Measurements from ENCODE around the gene CACNG8. TPM values are rescaled to one million over a fixed set of nuclear protein-coding genes. Genes with fewer than 3 reads are reported as not detected.
A peak's percentile ranks its signal among the peaks of the same experiment; 100 is the strongest.

CACNG8 gene
- total RNA-seq, 1 experiment from 2014 or later, result 17.7 TPM

DNA sequence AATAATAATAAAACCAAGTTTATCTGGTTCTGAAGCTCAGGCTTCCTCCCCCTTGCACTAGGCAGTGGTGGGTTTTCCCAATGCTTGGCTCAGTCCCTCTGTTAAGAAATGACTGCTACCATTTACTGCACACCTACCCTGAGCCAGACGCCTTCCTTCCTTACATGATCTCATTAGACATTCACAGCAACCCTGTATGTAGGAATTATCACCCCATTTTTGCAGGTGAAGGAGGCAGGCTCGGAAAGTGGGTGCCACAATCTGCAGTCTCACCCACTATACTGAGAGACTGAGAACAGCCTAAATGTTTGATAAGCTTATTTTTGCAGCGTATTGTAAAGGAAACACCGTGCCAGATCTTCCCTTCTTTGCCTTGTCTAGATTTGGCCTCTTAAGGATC is 18.3 kb upstream of the CACNG8 start:
- in situ Hi-C loops (cut with HindIII; ENCODE audit: low pct_unique_long_range_greater_than_20kb, low sequenced_read_pairs), result no loop called here
- ATAC-seq, result no peak
- H3K9me3 ChIP-seq (ENCODE audit: control insufficient read depth, insufficient read depth, low read depth, low read length), result no peaks in the 10 kb centered on the region
- CTCF ChIA-PET, result no interaction called here
- TF ChIP-seq TCF7L2 (IDR thresholded peaks at IDR 0.05; ENCODE audit: low read depth, low read length), result no peak
- TF ChIP-seq POLR2AphosphoS5 (IDR thresholded peaks at IDR 0.05; ENCODE audit: low read depth, low read length), result no peak
- TF ChIP-seq SIN3A (IDR thresholded peaks at IDR 0.05; ENCODE audit: borderline replicate concordance, insufficient read depth, low read depth, low read length), result no peak
- TF ChIP-seq, protein P1, sequence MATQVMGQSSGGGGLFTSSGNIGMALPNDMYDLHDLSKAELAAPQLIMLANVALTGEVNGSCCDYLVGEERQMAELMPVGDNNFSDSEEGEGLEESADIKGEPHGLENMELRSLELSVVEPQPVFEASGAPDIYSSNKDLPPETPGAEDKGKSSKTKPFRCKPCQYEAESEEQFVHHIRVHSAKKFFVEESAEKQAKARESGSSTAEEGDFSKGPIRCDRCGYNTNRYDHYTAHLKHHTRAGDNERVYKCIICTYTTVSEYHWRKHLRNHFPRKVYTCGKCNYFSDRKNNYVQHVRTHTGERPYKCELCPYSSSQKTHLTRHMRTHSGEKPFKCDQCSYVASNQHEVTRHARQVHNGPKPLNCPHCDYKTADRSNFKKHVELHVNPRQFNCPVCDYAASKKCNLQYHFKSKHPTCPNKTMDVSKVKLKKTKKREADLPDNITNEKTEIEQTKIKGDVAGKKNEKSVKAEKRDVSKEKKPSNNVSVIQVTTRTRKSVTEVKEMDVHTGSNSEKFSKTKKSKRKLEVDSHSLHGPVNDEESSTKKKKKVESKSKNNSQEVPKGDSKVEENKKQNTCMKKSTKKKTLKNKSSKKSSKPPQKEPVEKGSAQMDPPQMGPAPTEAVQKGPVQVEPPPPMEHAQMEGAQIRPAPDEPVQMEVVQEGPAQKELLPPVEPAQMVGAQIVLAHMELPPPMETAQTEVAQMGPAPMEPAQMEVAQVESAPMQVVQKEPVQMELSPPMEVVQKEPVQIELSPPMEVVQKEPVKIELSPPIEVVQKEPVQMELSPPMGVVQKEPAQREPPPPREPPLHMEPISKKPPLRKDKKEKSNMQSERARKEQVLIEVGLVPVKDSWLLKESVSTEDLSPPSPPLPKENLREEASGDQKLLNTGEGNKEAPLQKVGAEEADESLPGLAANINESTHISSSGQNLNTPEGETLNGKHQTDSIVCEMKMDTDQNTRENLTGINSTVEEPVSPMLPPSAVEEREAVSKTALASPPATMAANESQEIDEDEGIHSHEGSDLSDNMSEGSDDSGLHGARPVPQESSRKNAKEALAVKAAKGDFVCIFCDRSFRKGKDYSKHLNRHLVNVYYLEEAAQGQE (IDR thresholded peaks at IDR 0.05; ENCODE audit: insufficient read depth in 1 of 2, low read depth in 2 of 2, low read length in 1 of 2), result no peak
- TF ChIP-seq, protein P2, sequence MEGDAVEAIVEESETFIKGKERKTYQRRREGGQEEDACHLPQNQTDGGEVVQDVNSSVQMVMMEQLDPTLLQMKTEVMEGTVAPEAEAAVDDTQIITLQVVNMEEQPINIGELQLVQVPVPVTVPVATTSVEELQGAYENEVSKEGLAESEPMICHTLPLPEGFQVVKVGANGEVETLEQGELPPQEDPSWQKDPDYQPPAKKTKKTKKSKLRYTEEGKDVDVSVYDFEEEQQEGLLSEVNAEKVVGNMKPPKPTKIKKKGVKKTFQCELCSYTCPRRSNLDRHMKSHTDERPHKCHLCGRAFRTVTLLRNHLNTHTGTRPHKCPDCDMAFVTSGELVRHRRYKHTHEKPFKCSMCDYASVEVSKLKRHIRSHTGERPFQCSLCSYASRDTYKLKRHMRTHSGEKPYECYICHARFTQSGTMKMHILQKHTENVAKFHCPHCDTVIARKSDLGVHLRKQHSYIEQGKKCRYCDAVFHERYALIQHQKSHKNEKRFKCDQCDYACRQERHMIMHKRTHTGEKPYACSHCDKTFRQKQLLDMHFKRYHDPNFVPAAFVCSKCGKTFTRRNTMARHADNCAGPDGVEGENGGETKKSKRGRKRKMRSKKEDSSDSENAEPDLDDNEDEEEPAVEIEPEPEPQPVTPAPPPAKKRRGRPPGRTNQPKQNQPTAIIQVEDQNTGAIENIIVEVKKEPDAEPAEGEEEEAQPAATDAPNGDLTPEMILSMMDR (IDR thresholded peaks at IDR 0.05), result no peak
- POLR2A ChIA-PET, result no interaction called here
- no peaks in the 10 kb centered on the region for H3K27me3 ChIP-seq (ENCODE audit: control insufficient read depth, insufficient read depth, low read length)
- no peak overlapping the region for H3K27ac ChIP-seq (ENCODE audit: low read length)
- no peak for DNase-seq (ENCODE audit: low read depth, low spot score)
- H3K4me3 ChIP-seq (ENCODE audit: low read depth in 2 of 2, low read length in 2 of 2), result no peak overlapping the region
- no peaks in the 10 kb centered on the region for H3K36me3 ChIP-seq (ENCODE audit: control insufficient read depth, insufficient read depth, low read length)
- H3K4me1 ChIP-seq (ENCODE audit: control insufficient read depth, insufficient read depth, low read length), result peaks cover 7% of the 10 kb centered on the region; the same call in 1 of the 2 replicates
- intact Hi-C loops (cut with micrococcal nuclease; ENCODE audit: unreplicated experiment), result no loop called here
- BruUV-seq (replicated peaks), result no TSS peak

DNA sequence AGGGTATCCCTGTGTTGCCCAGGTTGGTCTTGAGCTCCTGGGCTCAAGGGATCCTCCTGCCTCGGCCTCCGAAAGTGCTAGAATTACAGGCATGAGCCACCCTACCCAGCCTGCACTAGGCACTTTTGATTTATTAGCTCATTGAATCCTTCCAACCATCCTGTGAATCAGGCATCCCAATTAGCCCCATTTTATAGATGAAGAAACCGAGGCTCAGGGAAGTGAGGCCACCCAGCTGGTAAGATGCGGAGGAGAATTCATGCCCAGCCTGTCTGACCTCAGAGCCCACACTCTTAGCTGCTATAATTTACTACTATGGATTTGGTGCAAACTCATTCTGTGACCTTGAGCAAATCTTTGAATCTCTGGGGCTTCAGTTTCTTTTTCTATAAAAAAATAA is 17.8 kb upstream of the CACNG8 start:
- POLR2A ChIA-PET, result interaction anchor here (0.5 kb wide), 1 partner anchor 46 kb away, joined by 4 read pairs; no protein-coding TSS in a partner anchor
- no peak for ATAC-seq
- intact Hi-C loops (cut with micrococcal nuclease; ENCODE audit: unreplicated experiment) (no loop called here), in situ Hi-C loops (cut with HindIII; ENCODE audit: low pct_unique_long_range_greater_than_20kb, low sequenced_read_pairs) (no loop called here)
- BruUV-seq (replicated peaks), result no TSS peak
- 0 out of 2 replicates have a peak overlapping the region, but pooled peaks have one; percentile 25 for H3K27ac ChIP-seq (ENCODE audit: low read length)
- no peaks in the 10 kb centered on the region for H3K9me3 ChIP-seq (ENCODE audit: control insufficient read depth, insufficient read depth, low read depth, low read length)
- TF ChIP-seq POLR2AphosphoS5 (IDR thresholded peaks at IDR 0.05; ENCODE audit: low read depth, low read length) (no peak), SIN3A (IDR thresholded peaks at IDR 0.05; ENCODE audit: borderline replicate concordance, insufficient read depth, low read depth, low read length) (no peak), TCF7L2 (IDR thresholded peaks at IDR 0.05; ENCODE audit: low read depth, low read length) (no peak)
- TF ChIP-seq, protein P1 (IDR thresholded peaks at IDR 0.05; ENCODE audit: insufficient read depth in 1 of 2, low read depth in 2 of 2, low read length in 1 of 2), result no peak
- TF ChIP-seq, protein P2 (IDR thresholded peaks at IDR 0.05), result no peak
- DNase-seq (ENCODE audit: low read depth, low spot score), result no peak
- H3K36me3 ChIP-seq (ENCODE audit: control insufficient read depth, insufficient read depth, low read length), result no peaks in the 10 kb centered on the region
- H3K4me3 ChIP-seq (ENCODE audit: low read depth in 2 of 2, low read length in 2 of 2), result peak overlapping the region in 1 of 2 experiments; percentile 47; a peak in 1 of 4 replicates
- CTCF ChIA-PET, result interaction anchor here (0.5 kb wide), 1 partner anchor 11 kb away, joined by 3 read pairs; no protein-coding TSS in a partner anchor
- H3K4me1 ChIP-seq (ENCODE audit: control insufficient read depth, insufficient read depth, low read length), result peaks cover 7% of the 10 kb centered on the region; the same call in 1 of the 2 replicates
- no peaks in the 10 kb centered on the region for H3K27me3 ChIP-seq (ENCODE audit: control insufficient read depth, insufficient read depth, low read length)

All from Panc1 (cell line).